OCI-LY1 (cell line): ENCODE measurements around the gene LRCH4.

Experiments used
- H2AFZ ChIP-seq: fragments of 200-600 bp; sonication (generic), shearing (Covaris generic); 2 replicates; pipeline ENCODE4 v1.6.0; 2014; ENCODE audit warnings: antibody characterized with exemption, mild to moderate bottlenecking, low read length
- H3F3A ChIP-seq: fragments of 200-600 bp; sonication (generic), shearing (Covaris generic); 2 replicates; pipeline ENCODE4 v1.6.0; 2014; ENCODE audit warnings: mild to moderate bottlenecking, antibody characterized with exemption, low read length, moderate library complexity; ENCODE audit not compliant: insufficient read depth
- H3K27ac ChIP-seq: fragments of 200-600 bp; sonication (generic); 2 replicates; pipeline ENCODE4 v1.5.1; 2014; ENCODE audit warnings: low read length, mixed run types, mild to moderate bottlenecking, low read depth; ENCODE audit not compliant: poor library complexity, severe bottlenecking
- H3K27me3 ChIP-seq: fragments of 200-600 bp; sonication (generic); 2 replicates; pipeline ENCODE4 v1.6.0; 2014; ENCODE audit warnings: antibody characterized with exemption, mild to moderate bottlenecking, low read length, moderate library complexity; ENCODE audit not compliant: insufficient read depth
- H3K36me3 ChIP-seq: fragments of 200-600 bp; sonication (generic); 2 replicates; pipeline ENCODE4 v1.6.1; 2014; ENCODE audit warnings: mild to moderate bottlenecking, antibody characterized with exemption, low read length, moderate library complexity, mixed read lengths; ENCODE audit not compliant: insufficient read depth
- H3K4me1 ChIP-seq: fragments of 200-600 bp; sonication (generic); 2 replicates; pipeline ENCODE4 v1.5.1; 2014; ENCODE audit warnings: mild to moderate bottlenecking, low read length, moderate library complexity; ENCODE audit not compliant: insufficient read depth, severe bottlenecking
- H3K4me2 ChIP-seq: fragments of 200-600 bp; sonication (generic), shearing (Covaris generic); 2 replicates; pipeline ENCODE4 v1.6.1; 2014; ENCODE audit warnings: low read length
- H3K4me3 ChIP-seq: fragments of 200-600 bp; sonication (generic); 2 replicates; pipeline ENCODE4 v1.5.1; 2014; ENCODE audit warnings: low read length, low read depth, mild to moderate bottlenecking, mixed read lengths; ENCODE audit not compliant: poor library complexity, severe bottlenecking
- H3K79me2 ChIP-seq: fragments of 200-600 bp; shearing (Covaris generic); 2 replicates; pipeline ENCODE4 v1.6.1; 2016; ENCODE audit warnings: mixed run types, low read length, mixed read lengths; ENCODE audit not compliant: insufficient read depth
- H3K9ac ChIP-seq: fragments of 200-600 bp; sonication (generic), shearing (Covaris generic); 2 replicates; pipeline ENCODE4 v1.6.1; 2014; ENCODE audit warnings: mild to moderate bottlenecking, low read length, mixed read lengths
- H3K9me2 ChIP-seq: fragments of 200-600 bp; sonication (generic), shearing (Covaris generic); 2 replicates; pipeline ENCODE4 v1.6.1; 2014; ENCODE audit warnings: low read depth, mild to moderate bottlenecking, low read length, mixed read lengths
- H3K9me3 ChIP-seq: fragments of 200-600 bp; shearing (Covaris generic); 2 replicates; pipeline ENCODE4 v1.6.1; 2014; ENCODE audit warnings: low read length, mixed read lengths
- H4K20me1 ChIP-seq: fragments of 200-600 bp; sonication (generic), shearing (Covaris generic); 2 replicates; pipeline ENCODE4 v1.6.0; 2016; ENCODE audit warnings: mild to moderate bottlenecking, low read length; ENCODE audit not compliant: insufficient read depth
- EZH2 ChIP-seq: fragments of 200-600 bp; sonication (generic), shearing (Covaris generic); IDR thresholded peaks from 2 replicates; pipeline ENCODE4 v1.8.0; 2017; ENCODE audit warnings: borderline replicate concordance, mixed run types, mild to moderate bottlenecking, antibody characterized with exemption, low read length, moderate library complexity, mixed read lengths
- TF ChIP-seq, protein P1 (sequence below): fragments of 200-600 bp; sonication (generic), shearing (Covaris generic); IDR thresholded peaks from 2 replicates; pipeline ENCODE4 v1.5.1; 2017; ENCODE audit warnings: mild to moderate bottlenecking, antibody characterized with exemption, low read length, moderate library complexity, mixed read lengths

The LRCH4 gene

DNA sequence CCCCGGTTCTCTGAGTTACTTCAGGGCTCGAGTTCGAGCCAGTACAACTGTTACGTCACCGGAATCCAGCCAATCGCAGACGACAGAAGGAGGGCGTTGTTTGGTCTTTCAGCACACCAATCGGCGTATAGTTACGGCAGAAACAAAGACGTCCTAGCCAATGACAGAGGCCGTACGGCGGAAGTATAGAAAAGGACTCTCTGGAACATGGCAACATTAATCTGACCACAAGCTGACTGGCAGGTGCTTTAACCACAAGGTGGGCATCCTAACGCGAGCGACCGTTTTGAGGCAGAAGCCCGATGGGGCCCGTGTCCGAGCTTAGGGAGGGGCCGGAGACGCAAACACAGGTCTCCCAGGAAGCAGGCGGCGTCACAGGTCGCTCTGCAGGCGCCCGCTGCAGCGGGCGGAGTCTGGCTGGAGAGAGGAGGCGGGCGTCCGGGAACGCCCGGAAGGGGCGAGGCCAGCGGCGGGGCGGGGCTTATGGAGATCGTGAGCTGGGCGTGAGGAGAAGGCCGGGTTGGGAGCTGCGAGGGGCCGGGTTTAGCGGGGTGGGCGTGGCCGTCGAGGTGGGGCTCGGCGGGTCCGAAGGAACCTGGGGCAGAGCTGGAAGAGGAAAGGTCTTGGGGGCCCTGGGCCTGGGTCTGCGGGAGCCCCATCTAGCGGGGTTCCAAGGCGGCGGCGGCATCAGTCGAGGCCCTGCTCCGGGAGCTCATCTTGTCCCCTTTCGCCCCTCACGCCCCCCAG, 26.2 kb upstream of the LRCH4 start, which contains the start of gene MOSPD3:
Gene MOSPD3 (plus strand): TSS at position 558 of the 747 bp plus-strand sequence. CDS start 252 bp downstream, outside the sequence.
- H3K27me3 ChIP-seq: no peaks in the 10 kb centered on the region
- peak within 1 kb of the TSS; percentile 63 for H3K4me3 ChIP-seq

DNA sequence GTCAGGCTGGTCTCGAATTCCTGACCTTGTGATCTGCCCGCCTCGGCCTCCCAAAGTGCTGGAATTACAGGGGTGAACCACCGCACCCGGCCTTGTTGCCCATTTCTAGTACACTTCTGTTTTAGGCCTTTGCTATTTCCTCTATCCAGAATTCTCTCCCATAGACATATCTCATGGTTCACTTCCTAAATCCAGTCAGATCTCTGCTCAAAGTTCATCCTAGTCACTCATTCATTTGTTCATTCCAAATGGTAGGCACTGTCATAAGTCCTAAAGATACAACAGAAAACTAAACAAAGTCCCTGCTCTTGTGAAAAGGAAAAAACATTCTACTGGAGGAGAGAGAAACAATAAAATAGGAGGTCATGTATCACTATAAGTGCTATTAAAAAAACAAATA, 24.0 kb upstream of the LRCH4 start:
- Histone ChIP-seq H3K79me2 (no peaks in the 10 kb centered on the region), H2AFZ (no peak overlapping the region), H3F3A (no peaks in the 10 kb centered on the region), H3K27me3 (no peaks in the 10 kb centered on the region; the same call in 1 of the 2 replicates), H3K4me3 (no peak overlapping the region), H3K4me1 (peaks cover 13% of the 10 kb centered on the region), H3K9me2 (no peaks in the 10 kb centered on the region), H4K20me1 (no peaks in the 10 kb centered on the region), H3K9me3 (no peaks in the 10 kb centered on the region), H3K4me2 (no peak overlapping the region), H3K27ac (no peak overlapping the region), H3K36me3 (no peaks in the 10 kb centered on the region), H3K9ac (no peak overlapping the region)
- TF ChIP-seq, protein P1, sequence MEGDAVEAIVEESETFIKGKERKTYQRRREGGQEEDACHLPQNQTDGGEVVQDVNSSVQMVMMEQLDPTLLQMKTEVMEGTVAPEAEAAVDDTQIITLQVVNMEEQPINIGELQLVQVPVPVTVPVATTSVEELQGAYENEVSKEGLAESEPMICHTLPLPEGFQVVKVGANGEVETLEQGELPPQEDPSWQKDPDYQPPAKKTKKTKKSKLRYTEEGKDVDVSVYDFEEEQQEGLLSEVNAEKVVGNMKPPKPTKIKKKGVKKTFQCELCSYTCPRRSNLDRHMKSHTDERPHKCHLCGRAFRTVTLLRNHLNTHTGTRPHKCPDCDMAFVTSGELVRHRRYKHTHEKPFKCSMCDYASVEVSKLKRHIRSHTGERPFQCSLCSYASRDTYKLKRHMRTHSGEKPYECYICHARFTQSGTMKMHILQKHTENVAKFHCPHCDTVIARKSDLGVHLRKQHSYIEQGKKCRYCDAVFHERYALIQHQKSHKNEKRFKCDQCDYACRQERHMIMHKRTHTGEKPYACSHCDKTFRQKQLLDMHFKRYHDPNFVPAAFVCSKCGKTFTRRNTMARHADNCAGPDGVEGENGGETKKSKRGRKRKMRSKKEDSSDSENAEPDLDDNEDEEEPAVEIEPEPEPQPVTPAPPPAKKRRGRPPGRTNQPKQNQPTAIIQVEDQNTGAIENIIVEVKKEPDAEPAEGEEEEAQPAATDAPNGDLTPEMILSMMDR: no peak
- no peak for TF ChIP-seq EZH2

More for the DNA sequence above, 26.2 kb upstream of the LRCH4 start, which contains the start of gene MOSPD3:
- H3K9me2 ChIP-seq: no peaks in the 10 kb centered on the region
- peak within 1 kb of the TSS; percentile 71 for H3K4me2 ChIP-seq
- no peaks in the 10 kb centered on the region for H3F3A ChIP-seq
- H4K20me1 ChIP-seq: no peaks in the 10 kb centered on the region
- peak within 1 kb of the TSS; percentile 85 for H3K27ac ChIP-seq
- H3K9ac ChIP-seq: peak within 1 kb of the TSS; percentile 68
- peaks cover 7% of the 10 kb centered on the region for H3K4me1 ChIP-seq
- H3K9me3 ChIP-seq: no peaks in the 10 kb centered on the region
- TF ChIP-seq, protein P1: no peak
- no peak for TF ChIP-seq EZH2
- peak within 1 kb of the TSS; percentile 81; the same call in 1 of the 2 replicates for H2AFZ ChIP-seq
- no peaks in the 10 kb centered on the region for H3K36me3 ChIP-seq
- no peaks in the 10 kb centered on the region for H3K79me2 ChIP-seq

DNA sequence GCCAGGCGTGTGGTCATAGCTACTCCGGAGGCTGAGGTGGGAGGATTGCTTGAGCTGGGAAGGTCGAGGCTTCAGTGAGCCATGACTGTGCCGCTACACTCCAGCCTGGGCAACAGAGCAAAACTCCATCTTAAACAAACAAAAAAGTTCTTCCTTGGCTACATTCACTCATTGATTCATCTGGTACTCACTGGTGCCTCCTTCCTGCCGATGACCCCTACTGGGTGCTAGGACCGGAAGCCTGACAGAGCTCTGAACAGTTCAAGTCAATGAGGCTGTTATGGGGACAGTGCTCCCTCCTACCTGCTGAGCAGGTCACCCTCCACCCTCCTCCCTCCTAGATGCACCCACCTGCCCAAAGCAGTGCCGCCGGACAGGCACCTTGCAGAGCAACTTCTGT, 21.2 kb upstream of the LRCH4 start:
- H3K27ac ChIP-seq: no peak overlapping the region
- H4K20me1 ChIP-seq: no peaks in the 10 kb centered on the region
- H3K4me1 ChIP-seq: peaks cover 16% of the 10 kb centered on the region
- H3K9me2 ChIP-seq: no peaks in the 10 kb centered on the region
- TF ChIP-seq, protein P1: no peak
- TF ChIP-seq EZH2: no peak
- H3K4me3 ChIP-seq: no peak overlapping the region
- no peaks in the 10 kb centered on the region for H3K36me3 ChIP-seq
- no peaks in the 10 kb centered on the region for H3F3A ChIP-seq
- no peaks in the 10 kb centered on the region; the same call in 1 of the 2 replicates for H3K27me3 ChIP-seq
- H2AFZ ChIP-seq: no peak overlapping the region
- H3K9me3 ChIP-seq: no peaks in the 10 kb centered on the region
- no peak overlapping the region for H3K4me2 ChIP-seq
- H3K79me2 ChIP-seq: no peaks in the 10 kb centered on the region
- no peak overlapping the region for H3K9ac ChIP-seq
